ENCODE measurements around the gene CAMK1D. TPM values are rescaled to one million over a fixed set of nuclear protein-coding genes. Genes with fewer than 3 reads are reported as not detected.

Gene CAMK1D
- total RNA-seq, 3 donors from 2014 or later (not counting 1 experiment from before 2014, with no cell fraction given): 44.2 to 56.4 (median 49.7) TPM

DNA sequence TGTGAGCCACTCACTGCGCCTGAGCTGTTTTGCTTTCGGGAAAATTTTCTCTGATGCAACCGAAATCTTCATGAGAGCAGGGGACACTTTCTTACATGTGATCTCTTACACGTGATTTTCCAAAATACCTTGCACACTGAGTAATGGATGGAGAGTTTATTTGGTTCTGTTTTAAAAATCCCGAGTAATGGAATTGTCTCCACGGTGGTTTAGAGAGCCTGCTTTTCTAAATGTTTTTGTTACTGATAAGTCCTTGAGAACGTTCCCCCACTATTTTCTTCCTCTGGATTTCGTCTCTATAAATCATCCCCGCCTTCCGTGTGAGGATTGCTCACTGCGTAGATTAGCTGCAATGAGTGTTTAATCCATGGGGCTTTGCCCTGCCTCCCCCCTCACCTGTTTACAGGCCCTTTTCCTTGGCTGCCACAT, 25.7 kb downstream of the CAMK1D start:
- Histone ChIP-seq H3K9me3 (ENCODE audit: control insufficient read depth, insufficient read depth, low read length) (no peaks in the 10 kb centered on the region), H3K4me1 (ENCODE audit: control insufficient read depth, insufficient read depth, low read length) (no peaks in the 10 kb centered on the region), H3K27ac (ENCODE audit: low read length) (no peak overlapping the region), H3K4me3 (ENCODE audit: low read length) (no peak overlapping the region), H3K27me3 (ENCODE audit: control insufficient read depth, insufficient read depth, low read length) (no peaks in the 10 kb centered on the region), H3K36me3 (ENCODE audit: control insufficient read depth, insufficient read depth, low read length) (no peaks in the 10 kb centered on the region)
- TF ChIP-seq, protein P1, sequence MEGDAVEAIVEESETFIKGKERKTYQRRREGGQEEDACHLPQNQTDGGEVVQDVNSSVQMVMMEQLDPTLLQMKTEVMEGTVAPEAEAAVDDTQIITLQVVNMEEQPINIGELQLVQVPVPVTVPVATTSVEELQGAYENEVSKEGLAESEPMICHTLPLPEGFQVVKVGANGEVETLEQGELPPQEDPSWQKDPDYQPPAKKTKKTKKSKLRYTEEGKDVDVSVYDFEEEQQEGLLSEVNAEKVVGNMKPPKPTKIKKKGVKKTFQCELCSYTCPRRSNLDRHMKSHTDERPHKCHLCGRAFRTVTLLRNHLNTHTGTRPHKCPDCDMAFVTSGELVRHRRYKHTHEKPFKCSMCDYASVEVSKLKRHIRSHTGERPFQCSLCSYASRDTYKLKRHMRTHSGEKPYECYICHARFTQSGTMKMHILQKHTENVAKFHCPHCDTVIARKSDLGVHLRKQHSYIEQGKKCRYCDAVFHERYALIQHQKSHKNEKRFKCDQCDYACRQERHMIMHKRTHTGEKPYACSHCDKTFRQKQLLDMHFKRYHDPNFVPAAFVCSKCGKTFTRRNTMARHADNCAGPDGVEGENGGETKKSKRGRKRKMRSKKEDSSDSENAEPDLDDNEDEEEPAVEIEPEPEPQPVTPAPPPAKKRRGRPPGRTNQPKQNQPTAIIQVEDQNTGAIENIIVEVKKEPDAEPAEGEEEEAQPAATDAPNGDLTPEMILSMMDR (IDR thresholded peaks at IDR 0.05): no peak
- intact Hi-C loops (cut with micrococcal nuclease): no loop called here
- no peak for ATAC-seq
- no peaks in the 10 kb centered on the region for H3K36me3 Mint-ChIP-seq
- peaks cover 8 to 15% of the 10 kb centered on the region in 2 donors for H3K4me1 Mint-ChIP-seq
- no peaks in the 10 kb centered on the region for H3K9me3 Mint-ChIP-seq
- H3K27me3 Mint-ChIP-seq (ENCODE audit: low read depth in 2 of 2): no peaks in the 10 kb centered on the region
- no peak for DNase-seq
- 75% methylated on average over 8 of the region's 11 CpGs for WGBS (ENCODE audit: insufficient coverage)
- H3K4me3 Mint-ChIP-seq: no peak overlapping the region
- peak overlapping the region in 1 of 2 donors; percentile 54 for H3K27ac Mint-ChIP-seq

GRCh38 chr10:12376211-12376610, 26.9 kb downstream of the CAMK1D start:
- no peak for ATAC-seq
- Mint-ChIP-seq H3K27me3 (ENCODE audit: low read depth in 2 of 2) (no peaks in the 10 kb centered on the region), H3K4me1 (peaks cover 8 to 15% of the 10 kb centered on the region in 2 donors), H3K4me3 (no peak overlapping the region), H3K27ac (no peak overlapping the region), H3K9me3 (no peaks in the 10 kb centered on the region), H3K36me3 (no peaks in the 10 kb centered on the region)
- Histone ChIP-seq H3K27ac (ENCODE audit: low read length) (no peak overlapping the region), H3K27me3 (ENCODE audit: control insufficient read depth, insufficient read depth, low read length) (no peaks in the 10 kb centered on the region), H3K4me1 (ENCODE audit: control insufficient read depth, insufficient read depth, low read length) (no peaks in the 10 kb centered on the region), H3K9me3 (ENCODE audit: control insufficient read depth, insufficient read depth, low read length) (no peaks in the 10 kb centered on the region), H3K4me3 (ENCODE audit: low read length) (no peak overlapping the region), H3K36me3 (ENCODE audit: control insufficient read depth, insufficient read depth, low read length) (no peaks in the 10 kb centered on the region)
- no peak for DNase-seq
- intact Hi-C loops (cut with micrococcal nuclease): no loop called here
- 98% methylated on average over 9 of the region's 12 CpGs for WGBS (ENCODE audit: insufficient coverage)
- TF ChIP-seq, protein P1 (IDR thresholded peaks at IDR 0.05): no peak

DNA sequence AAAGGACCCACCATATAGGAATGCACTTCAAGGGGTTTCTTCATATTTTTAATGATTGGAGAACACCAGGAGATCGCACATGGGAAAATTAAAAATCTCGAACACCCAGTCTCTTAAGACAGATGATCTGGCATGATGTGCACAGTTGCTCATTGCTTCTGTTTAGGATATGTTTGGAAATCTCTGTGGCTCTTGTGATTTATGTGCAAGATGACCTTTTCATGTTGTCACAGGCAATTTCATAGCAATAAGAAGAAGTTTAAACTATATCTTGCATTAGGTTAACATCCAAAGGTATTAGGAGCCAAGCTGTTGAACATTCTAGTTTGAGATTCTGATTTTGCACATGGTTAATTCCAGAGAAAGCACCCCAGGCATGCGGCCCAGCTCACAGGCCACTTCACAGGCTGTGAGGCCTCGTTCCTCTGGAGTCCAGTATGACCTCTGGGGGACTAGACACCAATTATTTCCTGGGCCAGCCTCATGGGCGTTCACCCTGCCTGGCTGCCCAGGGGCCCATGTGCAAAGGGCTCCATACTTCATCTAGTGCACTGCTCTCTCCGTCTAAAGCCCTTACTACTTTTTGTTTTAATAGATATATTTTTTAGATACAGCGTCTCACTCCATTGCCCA, 28.4 kb downstream of the CAMK1D start:
- Histone ChIP-seq H3K27ac (ENCODE audit: low read length) (no peak overlapping the region), H3K4me3 (ENCODE audit: low read length) (no peak overlapping the region), H3K27me3 (ENCODE audit: control insufficient read depth, insufficient read depth, low read length) (no peaks in the 10 kb centered on the region), H3K9me3 (ENCODE audit: control insufficient read depth, insufficient read depth, low read length) (no peaks in the 10 kb centered on the region), H3K36me3 (ENCODE audit: control insufficient read depth, insufficient read depth, low read length) (no peaks in the 10 kb centered on the region), H3K4me1 (ENCODE audit: control insufficient read depth, insufficient read depth, low read length) (no peaks in the 10 kb centered on the region)
- H3K9me3 Mint-ChIP-seq: no peaks in the 10 kb centered on the region
- no peak overlapping the region for H3K4me3 Mint-ChIP-seq
- H3K27me3 Mint-ChIP-seq (ENCODE audit: low read depth in 2 of 2): no peaks in the 10 kb centered on the region
- peak overlapping the region in 1 of 2 donors; percentile 54 for H3K27ac Mint-ChIP-seq
- peaks cover 8 to 15% of the 10 kb centered on the region in 2 donors for H3K4me1 Mint-ChIP-seq
- intact Hi-C loops (cut with micrococcal nuclease): no loop called here
- DNase-seq: peak in 1 of 2 donors; percentile 7
- TF ChIP-seq, protein P1 (IDR thresholded peaks at IDR 0.05): no peak
- no peaks in the 10 kb centered on the region for H3K36me3 Mint-ChIP-seq
- 90% methylated on average over 5 of the region's 7 CpGs for WGBS (ENCODE audit: insufficient coverage)
- ATAC-seq: no peak

GRCh38 chr10:12380999-12381398, 31.7 kb downstream of the CAMK1D start:
- intact Hi-C loops (cut with micrococcal nuclease): no loop called here
- TF ChIP-seq, protein P1 (IDR thresholded peaks at IDR 0.05): no peak
- H3K36me3 ChIP-seq (ENCODE audit: control insufficient read depth, insufficient read depth, low read length): no peaks in the 10 kb centered on the region
- H3K36me3 Mint-ChIP-seq: peaks cover 12% of the 10 kb centered on the region
- H3K4me3 Mint-ChIP-seq: no peak overlapping the region
- no peak for ATAC-seq
- H3K27me3 ChIP-seq (ENCODE audit: control insufficient read depth, insufficient read depth, low read length): no peaks in the 10 kb centered on the region
- WGBS (ENCODE audit: insufficient coverage): 99% methylated on average over 4 of the region's 5 CpGs
- H3K4me1 ChIP-seq (ENCODE audit: control insufficient read depth, insufficient read depth, low read length): no peaks in the 10 kb centered on the region
- H3K9me3 ChIP-seq (ENCODE audit: control insufficient read depth, insufficient read depth, low read length): no peaks in the 10 kb centered on the region
- H3K4me1 Mint-ChIP-seq: peaks cover 5 to 25% of the 10 kb centered on the region in 2 donors
- H3K27me3 Mint-ChIP-seq (ENCODE audit: low read depth in 2 of 2): no peaks in the 10 kb centered on the region
- no peak for DNase-seq
- peaks cover 2 to 7% of the 10 kb centered on the region in 2 donors for H3K9me3 Mint-ChIP-seq
- H3K27ac ChIP-seq (ENCODE audit: low read length): no peak overlapping the region
- no peak overlapping the region for H3K4me3 ChIP-seq (ENCODE audit: low read length)
- no peak overlapping the region for H3K27ac Mint-ChIP-seq
